BJ (cell line): ENCODE measurements around the gene METTL1. TPM values are rescaled to one million over a fixed set of nuclear protein-coding genes. Genes with fewer than 3 reads are reported as not detected.
"Not testable (repeated sequence)": the region's sequence is repeated elsewhere in the genome, so short reads cannot be mapped to it uniquely, and the experiment has no call there.

ENCODE experiments used
- CTCF ChIA-PET: fragments of 350-600 bp; formaldehyde crosslinking; extraction: SDS; loops from one replicate; lab custom pipeline; 2021; ENCODE audit warnings: antibody characterized with exemption, inconsistent platforms; lab: Yijun Ruan, JAX
- POLR2A ChIA-PET: fragments of 300-600 bp; sonication (Branson Sonifier 250); formaldehyde crosslinking; extraction: SDS; loops from one replicate; lab custom pipeline; 2021; ENCODE audit warnings: antibody characterized with exemption; lab: Charles Lee
- DNase-seq: peaks from one replicate; pipeline ENCODE4 v3.0.0-alpha.2; 2011; ENCODE audit warnings: low read depth
- H3K27me3 ChIP-seq: 2 replicates; pipeline ENCODE4 v1.6.0; 2011; ENCODE audit warnings: low read length; ENCODE audit not compliant: control insufficient read depth, insufficient read depth
- H3K36me3 ChIP-seq: 2 replicates; pipeline ENCODE4 v1.5.1; 2011; ENCODE audit warnings: low read length; ENCODE audit not compliant: control insufficient read depth, insufficient read depth
- H3K4me3 ChIP-seq: 2 replicates; pipeline ENCODE4 v1.5.1; 2011; ENCODE audit warnings: low read depth, mild to moderate bottlenecking, control low read depth, low read length
- polyA plus RNA-seq: library from polyadenylated mRNA; depleted of rRNA; stranded (reverse); fragments of >200 nt; gene quantifications from 2 replicates; pipeline ENCODE4 v1.2.3, GENCODE V29; 2011
- TF ChIP-seq, protein P1 (sequence below): IDR thresholded peaks from 2 replicates; pipeline ENCODE4 v1.5.1; 2011; ENCODE audit warnings: low read depth, mild to moderate bottlenecking, control low read depth, inconsistent platforms, low read length, moderate library complexity; ENCODE audit not compliant: insufficient read depth

METTL1 gene
- polyA plus RNA-seq, 1 experiment: 42.8 TPM

DNA sequence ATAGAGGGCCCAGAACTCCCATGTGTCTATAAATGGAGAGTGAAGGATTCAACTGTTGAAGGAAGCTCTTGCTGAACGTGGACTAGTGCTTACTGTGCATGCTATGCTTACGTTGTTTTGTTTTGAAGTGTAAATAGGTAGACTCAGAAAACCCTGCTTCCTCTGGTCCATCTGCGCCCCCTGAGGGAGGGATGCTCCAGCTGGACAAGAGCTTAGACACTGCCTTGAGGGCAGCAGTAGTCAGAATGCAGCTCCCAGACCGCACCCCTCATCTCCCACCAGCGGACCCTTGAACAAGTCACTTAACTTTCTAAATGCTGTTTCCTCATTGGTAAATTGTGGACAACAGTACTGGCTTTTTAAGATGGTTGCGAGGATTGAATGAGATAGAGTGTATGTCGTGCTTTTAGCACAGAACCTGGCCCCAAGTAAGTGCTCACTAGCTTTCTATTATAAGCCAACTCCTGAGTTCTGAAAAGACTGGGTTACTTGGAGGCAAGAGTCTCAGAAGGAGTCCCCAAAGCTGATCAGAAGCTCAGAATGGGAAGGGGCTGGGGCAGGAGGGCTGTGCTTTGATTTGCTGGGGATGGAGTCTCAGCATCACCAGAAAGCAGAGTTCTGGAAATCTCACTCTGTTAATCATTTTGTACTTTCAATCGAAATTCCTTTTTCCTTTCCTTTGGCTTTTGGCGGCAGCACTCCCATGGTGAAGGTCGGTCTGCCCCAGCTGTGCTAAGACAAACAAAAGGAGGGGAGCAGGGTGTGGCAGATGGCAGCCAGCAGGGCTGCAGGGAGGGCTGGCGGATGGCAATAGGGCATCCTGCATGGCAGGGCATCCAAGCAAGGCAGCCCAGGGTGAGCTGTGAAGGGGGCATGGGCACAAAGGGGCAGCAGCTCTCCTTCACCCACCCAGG, 48.9 kb downstream of the METTL1 start:
- no peak overlapping the region for H3K4me3 ChIP-seq
- TF ChIP-seq, protein P1, sequence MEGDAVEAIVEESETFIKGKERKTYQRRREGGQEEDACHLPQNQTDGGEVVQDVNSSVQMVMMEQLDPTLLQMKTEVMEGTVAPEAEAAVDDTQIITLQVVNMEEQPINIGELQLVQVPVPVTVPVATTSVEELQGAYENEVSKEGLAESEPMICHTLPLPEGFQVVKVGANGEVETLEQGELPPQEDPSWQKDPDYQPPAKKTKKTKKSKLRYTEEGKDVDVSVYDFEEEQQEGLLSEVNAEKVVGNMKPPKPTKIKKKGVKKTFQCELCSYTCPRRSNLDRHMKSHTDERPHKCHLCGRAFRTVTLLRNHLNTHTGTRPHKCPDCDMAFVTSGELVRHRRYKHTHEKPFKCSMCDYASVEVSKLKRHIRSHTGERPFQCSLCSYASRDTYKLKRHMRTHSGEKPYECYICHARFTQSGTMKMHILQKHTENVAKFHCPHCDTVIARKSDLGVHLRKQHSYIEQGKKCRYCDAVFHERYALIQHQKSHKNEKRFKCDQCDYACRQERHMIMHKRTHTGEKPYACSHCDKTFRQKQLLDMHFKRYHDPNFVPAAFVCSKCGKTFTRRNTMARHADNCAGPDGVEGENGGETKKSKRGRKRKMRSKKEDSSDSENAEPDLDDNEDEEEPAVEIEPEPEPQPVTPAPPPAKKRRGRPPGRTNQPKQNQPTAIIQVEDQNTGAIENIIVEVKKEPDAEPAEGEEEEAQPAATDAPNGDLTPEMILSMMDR: no peak
- peaks cover 24% of the 10 kb centered on the region for H3K36me3 ChIP-seq
- DNase-seq: no peak
- no peaks in the 10 kb centered on the region for H3K27me3 ChIP-seq
- CTCF ChIA-PET: interaction anchor here (1.7 kb wide), 1 partner anchor 13 kb away, joined by 3 read pairs; no protein-coding TSS in a partner anchor
- POLR2A ChIA-PET: no interaction called here

DNA sequence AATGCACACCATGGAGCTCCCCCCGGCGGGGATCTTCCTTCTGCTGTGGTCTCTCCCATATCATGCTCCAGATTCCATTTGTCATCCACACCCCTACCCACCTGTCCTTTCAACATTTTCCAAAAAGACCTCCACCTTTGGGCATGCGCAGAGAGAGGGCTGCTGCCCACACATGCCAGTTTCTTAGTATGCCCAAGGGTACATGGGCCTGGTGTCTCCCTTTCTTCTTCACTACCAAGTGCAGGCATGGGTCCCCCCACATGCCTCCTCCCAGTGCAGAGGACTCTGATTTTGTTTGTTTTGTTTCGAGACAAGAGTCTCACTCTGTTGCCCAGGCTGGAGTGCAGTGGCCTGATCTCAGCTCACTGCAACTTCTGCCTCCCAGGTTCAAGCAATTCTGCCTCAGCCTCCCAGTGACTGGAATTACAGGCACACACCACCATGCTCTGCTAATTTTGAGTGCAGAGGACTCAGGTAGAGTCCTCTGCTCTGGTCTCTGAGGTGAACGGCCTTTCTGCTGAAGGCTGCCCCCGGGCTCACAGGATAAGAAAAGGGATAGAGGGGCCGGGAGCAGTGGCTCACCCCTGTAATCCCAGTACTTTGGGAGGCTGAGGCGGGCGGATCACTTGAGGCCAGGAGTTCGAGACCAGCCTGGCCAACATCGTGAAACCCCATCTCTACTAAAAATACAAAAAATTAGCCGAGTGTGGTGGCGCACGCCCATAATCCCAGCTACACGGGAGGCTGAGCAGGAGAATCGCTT, 49.9 kb downstream of the METTL1 start:
- POLR2A ChIA-PET, H3K4me3 ChIP-seq, DNase-seq, H3K27me3 ChIP-seq: not testable (repeated sequence)
- CTCF ChIA-PET: interaction anchor here (1.7 kb wide), 1 partner anchor 14 kb away, joined by 3 read pairs; no protein-coding TSS in a partner anchor
- H3K36me3 ChIP-seq: peaks cover 22% of the 10 kb centered on the region

DNA sequence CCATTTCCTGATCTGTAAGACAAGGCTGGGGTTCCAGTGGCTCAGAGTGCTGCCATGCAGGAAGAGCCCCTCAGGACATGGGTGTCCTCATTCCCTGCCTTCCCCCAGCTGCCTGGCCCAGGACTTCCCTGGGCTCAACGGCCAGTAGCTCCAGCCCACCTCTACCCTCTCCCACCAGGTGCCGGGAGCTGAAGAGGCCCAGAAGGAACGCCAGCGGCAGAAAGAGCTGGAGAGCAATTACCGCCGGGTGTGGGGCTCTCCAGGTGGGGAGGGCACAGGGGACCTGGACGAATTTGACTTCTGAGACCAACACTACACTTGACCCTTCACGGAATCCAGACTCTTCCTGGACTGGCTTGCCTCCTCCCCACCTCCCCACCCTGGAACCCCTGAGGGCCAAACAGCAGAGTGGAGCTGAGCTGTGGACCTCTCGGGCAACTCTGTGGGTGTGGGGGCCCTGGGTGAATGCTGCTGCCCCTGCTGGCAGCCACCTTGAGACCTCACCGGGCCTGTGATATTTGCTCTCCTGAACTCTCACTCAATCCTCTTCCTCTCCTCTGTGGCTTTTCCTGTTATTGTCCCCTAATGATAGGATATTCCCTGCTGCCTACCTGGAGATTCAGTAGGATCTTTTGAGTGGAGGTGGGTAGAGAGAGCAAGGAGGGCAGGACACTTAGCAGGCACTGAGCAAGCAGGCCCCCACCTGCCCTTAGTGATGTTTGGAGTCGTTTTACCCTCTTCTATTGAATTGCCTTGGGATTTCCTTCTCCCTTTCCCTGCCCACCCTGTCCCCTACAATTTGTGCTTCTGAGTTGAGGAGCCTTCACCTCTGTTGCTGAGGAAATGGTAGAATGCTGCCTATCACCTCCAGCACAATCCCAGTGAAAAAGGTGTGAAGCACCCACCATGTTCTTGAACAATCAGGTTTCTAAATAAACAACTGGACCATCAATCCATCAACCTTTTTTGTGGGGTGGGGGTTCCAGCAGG, 51.0 kb downstream of the METTL1 start:
- Histone ChIP-seq H3K4me3 (no peak overlapping the region), H3K36me3 (peaks cover 32% of the 10 kb centered on the region), H3K27me3 (no peaks in the 10 kb centered on the region)
- TF ChIP-seq, protein P1: no peak
- ChIA-PET CTCF (interaction anchor here (1.1 kb wide), 1 partner anchor 14 kb away, joined by 3 read pairs; no protein-coding TSS in a partner anchor), POLR2A (no interaction called here)
- DNase-seq: no peak

DNA sequence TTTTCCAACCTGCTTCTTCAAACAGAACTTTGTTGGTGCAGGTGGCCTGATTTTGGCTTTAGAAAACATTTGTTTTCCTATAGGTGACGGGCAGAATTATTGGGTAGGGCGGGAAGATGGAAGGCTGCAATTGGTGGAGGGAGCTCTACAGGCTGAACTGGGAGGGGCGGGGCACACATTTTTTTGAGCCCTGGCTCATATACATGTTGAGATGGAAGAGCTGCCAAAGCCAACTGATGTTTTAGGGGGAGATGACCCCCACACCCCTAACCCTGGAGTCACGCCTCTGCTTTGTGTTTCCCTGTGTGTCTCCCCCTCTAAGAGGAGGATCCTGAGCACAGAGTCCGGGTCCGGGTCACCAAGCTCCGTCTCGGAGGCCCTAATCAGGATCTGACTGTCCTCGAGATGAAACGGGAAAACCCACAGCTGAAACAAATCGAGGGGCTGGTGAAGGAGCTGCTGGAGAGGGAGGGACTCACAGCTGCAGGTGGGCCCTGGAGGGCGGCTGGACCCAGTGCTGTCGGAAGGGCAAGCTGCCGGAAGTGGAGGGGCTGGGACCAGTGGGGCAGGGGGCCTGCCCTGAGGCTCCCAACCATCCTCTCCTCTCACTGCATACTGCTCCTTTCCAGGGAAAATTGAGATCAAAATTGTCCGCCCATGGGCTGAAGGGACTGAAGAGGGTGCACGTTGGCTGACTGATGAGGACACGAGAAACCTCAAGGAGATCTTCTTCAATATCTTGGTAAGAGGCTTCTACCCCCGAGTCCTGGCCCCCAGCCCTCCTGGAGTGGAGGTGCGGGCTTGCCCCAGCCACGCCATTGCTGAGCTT, 51.9 kb downstream of the METTL1 start:
- H3K27me3 ChIP-seq: no peaks in the 10 kb centered on the region
- CTCF ChIA-PET: interaction anchor here (1.1 kb wide), 1 partner anchor 15 kb away, joined by 3 read pairs; no protein-coding TSS in a partner anchor
- peaks cover 32% of the 10 kb centered on the region for H3K36me3 ChIP-seq
- TF ChIP-seq, protein P1: no peak
- POLR2A ChIA-PET: no interaction called here
- no peak for DNase-seq
- no peak overlapping the region for H3K4me3 ChIP-seq
